GM13977 (cell line): ENCODE measurements around the gene PIP4K2A.
"Not testable (repeated sequence)": the region's sequence is repeated elsewhere in the genome, so short reads cannot be mapped to it uniquely, and the experiment has no call there.

Experiments
- DNase-seq: peaks from one replicate; pipeline ENCODE4 v3.0.0; 2012; ENCODE audit warnings: low spot score
- CTCF ChIP-seq: IDR thresholded peaks from 2 replicates; pipeline ENCODE4 v1.5.1; 2012; ENCODE audit warnings: mild to moderate bottlenecking, control low read depth; ENCODE audit not compliant: insufficient read depth; ENCODE audit errors: extremely low read depth, missing control alignments
- in situ Hi-C: fragments of 300-500 bp; cut with MboI; formaldehyde crosslinking; loops from one replicate; pipeline ENCODE4 v1.12.0; 2022; ENCODE audit warnings: low sequenced_read_pairs, low pct_unique_long_range_greater_than_20kb, mixed read lengths, inconsistent platforms; ENCODE audit not compliant: unreplicated experiment

PIP4K2A gene

GRCh38 chr10:22531008-22531407 is 183.4 kb downstream of the PIP4K2A start:
- in situ Hi-C loops = no loop called here
- DNase-seq = no peak
- TF ChIP-seq CTCF = no peak

GRCh38 chr10:22527520-22527919 is 186.9 kb downstream of the PIP4K2A start:
- no peak for TF ChIP-seq CTCF

GRCh38 chr10:22524333-22524732 is 190.0 kb downstream of the PIP4K2A start:
- DNase-seq, in situ Hi-C loops: not testable (repeated sequence)

More at GRCh38 chr10:22527520-22527919, 186.9 kb downstream of the PIP4K2A start:
- in situ Hi-C loops = no loop called here
- DNase-seq = no peak

- in situ Hi-C loops, DNase-seq: not testable (repeated sequence)
Measured at GRCh38 chr10:22520645-22521044, 193.7 kb downstream of the PIP4K2A start.

- DNase-seq = no peak
- in situ Hi-C loops = no loop called here
- TF ChIP-seq CTCF = no peak
Measured at GRCh38 chr10:22518167-22518724, 196.1 kb downstream of the PIP4K2A start.

GRCh38 chr10:22515009-22515408 is 199.4 kb downstream of the PIP4K2A start:
- in situ Hi-C loops = no loop called here
- no peak for TF ChIP-seq CTCF
- no peak for DNase-seq

- DNase-seq, in situ Hi-C loops: not testable (repeated sequence)
Measured at GRCh38 chr10:22514414-22514758, 200.0 kb downstream of the PIP4K2A start.

- in situ Hi-C loops, DNase-seq: not testable (repeated sequence)
Measured at GRCh38 chr10:22513483-22514413, 200.6 kb downstream of the PIP4K2A start.

- DNase-seq, in situ Hi-C loops: not testable (repeated sequence)
Measured at GRCh38 chr10:22512015-22512414, 202.4 kb downstream of the PIP4K2A start.

GRCh38 chr10:22508214-22508613 is 206.2 kb downstream of the PIP4K2A start:
- in situ Hi-C loops = not testable (repeated sequence)

More at GRCh38 chr10:22508214-22508613, 206.2 kb downstream of the PIP4K2A start:
- not testable (repeated sequence) for DNase-seq
